Measurements from ENCODE around the gene SYP. TPM values are rescaled to one million over a fixed set of nuclear protein-coding genes. Genes with fewer than 3 reads are reported as not detected.
A peak's percentile ranks its signal among the peaks of the same experiment; 100 is the strongest.
"Not testable (repeated sequence)": the region's sequence is repeated elsewhere in the genome, so short reads cannot be mapped to it uniquely, and the experiment has no call there.

Gene SYP
- total RNA-seq, 1 experiment from 2014 or later, result not detected

DNA sequence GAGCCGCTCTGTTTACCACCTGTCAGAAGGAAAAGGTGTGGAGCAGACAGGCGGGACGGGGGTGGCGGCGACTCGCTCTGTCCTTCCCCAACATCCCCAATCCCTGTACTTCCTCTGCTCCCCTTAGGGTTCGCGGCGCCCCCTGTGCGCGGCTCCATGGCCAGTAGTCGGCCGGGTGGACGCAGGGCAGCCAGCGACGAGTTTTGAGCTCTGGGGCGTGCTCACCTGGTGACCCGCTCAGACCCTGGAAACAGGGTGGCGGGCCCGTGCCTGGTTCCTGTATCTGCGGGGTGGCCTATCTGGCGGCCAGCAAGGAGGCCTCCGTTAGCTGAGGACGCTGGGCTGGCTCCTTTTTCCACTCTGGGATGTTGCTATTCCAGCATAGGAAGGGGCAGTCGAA lies 42.8 kb downstream of the SYP start:
- in situ Hi-C loops (cut with HindIII; ENCODE audit: low pct_unique_long_range_greater_than_20kb, low sequenced_read_pairs), result no loop called here
- DNase-seq (ENCODE audit: low read depth), result no peak

- DNase-seq (ENCODE audit: low read depth), result peak; percentile 85
- in situ Hi-C loops (cut with HindIII; ENCODE audit: low pct_unique_long_range_greater_than_20kb, low sequenced_read_pairs), result no loop called here
Measured at GRCh38 chrX:49155900-49156837, 43.8 kb downstream of the SYP start.

GRCh38 chrX:49155243-49155899 lies 44.6 kb downstream of the SYP start:
- in situ Hi-C loops (cut with HindIII; ENCODE audit: low pct_unique_long_range_greater_than_20kb, low sequenced_read_pairs), result no loop called here
- peak; percentile 83 for DNase-seq (ENCODE audit: low read depth)

GRCh38 chrX:49153467-49153866 lies 46.5 kb downstream of the SYP start:
- no peak for DNase-seq (ENCODE audit: low read depth)
- in situ Hi-C loops (cut with HindIII; ENCODE audit: low pct_unique_long_range_greater_than_20kb, low sequenced_read_pairs), result no loop called here

DNA sequence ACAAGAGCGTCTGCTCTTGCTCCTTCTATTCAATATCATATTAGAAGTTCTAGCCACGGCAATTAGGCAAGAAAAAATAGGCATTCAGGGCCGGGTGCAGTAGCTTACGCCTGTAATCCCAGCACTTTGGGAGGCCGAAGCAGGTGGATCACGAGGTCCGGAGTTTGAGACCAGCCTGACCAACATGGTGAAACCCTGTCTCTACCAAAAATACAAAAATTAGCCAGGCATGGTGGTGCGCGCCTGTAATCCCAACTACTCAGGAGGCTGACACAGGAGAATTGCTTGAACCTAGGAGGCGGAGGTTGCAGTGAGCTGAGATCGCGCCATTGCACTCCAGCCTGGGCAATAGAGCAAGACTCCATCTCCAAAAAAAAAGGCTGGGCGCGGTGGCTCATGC lies 50.7 kb downstream of the SYP start:
- in situ Hi-C loops (cut with HindIII; ENCODE audit: low pct_unique_long_range_greater_than_20kb, low sequenced_read_pairs); DNase-seq (ENCODE audit: low read depth): not testable (repeated sequence)

- DNase-seq (ENCODE audit: low read depth), result peak; percentile 65
- in situ Hi-C loops (cut with HindIII; ENCODE audit: low pct_unique_long_range_greater_than_20kb, low sequenced_read_pairs), result not testable (repeated sequence)
Measured at GRCh38 chrX:49148390-49149100, 51.4 kb downstream of the SYP start.

GRCh38 chrX:49147936-49148335 lies 52.1 kb downstream of the SYP start:
- DNase-seq (ENCODE audit: low read depth), result no peak
- in situ Hi-C loops (cut with HindIII; ENCODE audit: low pct_unique_long_range_greater_than_20kb, low sequenced_read_pairs), result no loop called here

GRCh38 chrX:49147282-49147681 lies 52.7 kb downstream of the SYP start:
- no peak for DNase-seq (ENCODE audit: low read depth)
- in situ Hi-C loops (cut with HindIII; ENCODE audit: low pct_unique_long_range_greater_than_20kb, low sequenced_read_pairs), result no loop called here

DNA sequence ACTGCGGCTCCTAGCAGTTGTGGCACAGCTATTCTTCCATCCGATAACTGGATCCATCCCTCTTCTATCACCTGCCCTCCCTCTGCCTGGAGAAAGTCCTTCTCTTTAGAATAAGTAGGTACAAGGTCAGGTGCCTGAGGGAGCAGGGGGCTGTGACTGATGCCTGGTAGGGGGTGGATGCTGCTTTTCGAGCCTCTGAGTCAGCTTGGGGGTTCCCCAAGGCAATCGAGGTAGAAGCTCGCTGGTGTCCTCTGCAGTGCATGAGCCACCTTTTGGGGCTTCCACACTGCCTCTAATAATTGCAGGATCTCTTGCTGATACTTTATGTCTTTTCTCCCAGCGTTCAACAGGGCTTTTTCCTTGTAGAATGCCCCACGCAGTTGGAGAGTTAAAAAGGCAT lies 56.8 kb downstream of the SYP start:
- in situ Hi-C loops (cut with HindIII; ENCODE audit: low pct_unique_long_range_greater_than_20kb, low sequenced_read_pairs); DNase-seq (ENCODE audit: low read depth): not testable (repeated sequence)

GRCh38 chrX:49142264-49142663 lies 57.7 kb downstream of the SYP start:
- DNase-seq (ENCODE audit: low read depth); in situ Hi-C loops (cut with HindIII; ENCODE audit: low pct_unique_long_range_greater_than_20kb, low sequenced_read_pairs): not testable (repeated sequence)

DNA sequence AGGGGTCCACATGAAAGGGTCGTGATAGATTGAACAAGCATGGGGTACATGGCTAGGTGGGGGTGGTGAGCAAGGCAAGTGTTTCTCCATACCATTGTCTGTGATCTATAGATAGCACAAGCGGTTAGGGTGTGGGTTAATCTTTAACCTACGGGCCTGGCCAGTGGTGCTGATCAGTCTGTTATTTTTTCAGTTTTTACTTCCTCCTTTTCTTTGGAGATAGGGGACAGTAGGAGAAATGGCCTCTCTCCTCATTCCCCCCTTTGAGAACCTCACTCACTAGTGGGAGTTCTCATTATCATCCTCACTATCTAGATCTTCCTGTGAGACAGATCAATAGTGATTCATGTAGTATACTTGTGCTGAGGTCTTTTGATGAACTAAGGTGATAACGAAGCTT lies 60.3 kb downstream of the SYP start:
- DNase-seq (ENCODE audit: low read depth), result peak; percentile 66
- in situ Hi-C loops (cut with HindIII; ENCODE audit: low pct_unique_long_range_greater_than_20kb, low sequenced_read_pairs), result no loop called here

Other genes with a start within 250 kb of the SYP start
- 46.2 and 48.7 TPM in 2 replicates for gene OTUD5, start 242.6 kb downstream of the SYP start, total RNA-seq (2014; rRNA removed; shearing (Covaris generic); ENCODE audit: low replicate concordance)
- gene KCND1, start 228.3 kb downstream of the SYP start, total RNA-seq (2014; rRNA removed; shearing (Covaris generic); ENCODE audit: low replicate concordance), result 0.24 TPM in 1 of 2 replicates, not detected in the other
- gene GRIPAP1, start 197.9 kb downstream of the SYP start, total RNA-seq (2014; rRNA removed; shearing (Covaris generic); ENCODE audit: low replicate concordance), result 17.2 and 17.8 TPM in 2 replicates
- gene TFE3, start 156.8 kb downstream of the SYP start, total RNA-seq (2014; rRNA removed; shearing (Covaris generic); ENCODE audit: low replicate concordance), result 42.5 and 74.2 TPM in 2 replicates
- gene CCDC120, start 141.2 kb downstream of the SYP start, total RNA-seq (2014; rRNA removed; shearing (Covaris generic); ENCODE audit: low replicate concordance), result not detected in 2 replicates
- 1.9 and 4.4 TPM in 2 replicates for gene PRAF2, start 126.2 kb downstream of the SYP start, total RNA-seq (2014; rRNA removed; shearing (Covaris generic); ENCODE audit: low replicate concordance)
- gene WDR45, start 120.3 kb downstream of the SYP start, total RNA-seq (2014; rRNA removed; shearing (Covaris generic); ENCODE audit: low replicate concordance), result 22.3 and 34.1 TPM in 2 replicates
- gene GPKOW, start 76.5 kb downstream of the SYP start, total RNA-seq (2014; rRNA removed; shearing (Covaris generic); ENCODE audit: low replicate concordance), result 32.6 and 46.4 TPM in 2 replicates
- gene MAGIX, start 37.4 kb downstream of the SYP start, total RNA-seq (2014; rRNA removed; shearing (Covaris generic); ENCODE audit: low replicate concordance), result 1.7 and 7.6 TPM in 2 replicates
- 72.9 and 86.3 TPM in 2 replicates for gene PLP2, start 28.3 kb downstream of the SYP start, total RNA-seq (2014; rRNA removed; shearing (Covaris generic); ENCODE audit: low replicate concordance)
- 6.1 and 55.0 TPM in 2 replicates for gene PRICKLE3, start 13.8 kb downstream of the SYP start, total RNA-seq (2014; rRNA removed; shearing (Covaris generic); ENCODE audit: low replicate concordance)
- gene CACNA1F, start 33.1 kb upstream of the SYP start, total RNA-seq (2014; rRNA removed; shearing (Covaris generic); ENCODE audit: low replicate concordance), result not detected in 2 replicates
- gene CCDC22, start 35.3 kb upstream of the SYP start, total RNA-seq (2014; rRNA removed; shearing (Covaris generic); ENCODE audit: low replicate concordance), result 42.4 and 58.4 TPM in 2 replicates
- not detected in 2 replicates for gene FOXP3, start 64.5 kb upstream of the SYP start, total RNA-seq (2014; rRNA removed; shearing (Covaris generic); ENCODE audit: low replicate concordance)
- 14.4 and 18.5 TPM in 2 replicates for gene PPP1R3F, start 69.6 kb upstream of the SYP start, total RNA-seq (2014; rRNA removed; shearing (Covaris generic); ENCODE audit: low replicate concordance)
- not detected in 2 replicates for gene GAGE10, start 103.5 kb upstream of the SYP start, total RNA-seq (2014; rRNA removed; shearing (Covaris generic); ENCODE audit: low replicate concordance)
- gene GAGE12J, start 121.8 kb upstream of the SYP start, total RNA-seq (2014; rRNA removed; shearing (Covaris generic); ENCODE audit: low replicate concordance), result not detected in 2 replicates
- gene GAGE13, start 131.4 kb upstream of the SYP start, total RNA-seq (2014; rRNA removed; shearing (Covaris generic); ENCODE audit: low replicate concordance), result not detected in 2 replicates

All from Caki2 (cell line).